H9 (cell line): ENCODE data around the gene TMOD1. TPM values are rescaled to one million over a fixed set of nuclear protein-coding genes. Genes with fewer than 3 reads are reported as not detected.
A peak's percentile ranks its signal among the peaks of the same experiment; 100 is the strongest.

ENCODE experiments used
- DNase-seq: peaks from one replicate; pipeline ENCODE4 v3.0.0-alpha.2; 2017
- H2AFZ ChIP-seq: one replicate; pipeline ENCODE4 v1.6.1; 2013; ENCODE audit warnings: mild to moderate bottlenecking, low read length, control low read depth, moderate library complexity
- H2AK5ac ChIP-seq: 2 replicates; pipeline ENCODE4 v1.6.1; 2013; ENCODE audit warnings: low read length, control low read depth, mixed read lengths; ENCODE audit not compliant: insufficient read length
- H2BK120ac ChIP-seq: one replicate; pipeline ENCODE4 v1.6.1; 2013; ENCODE audit warnings: low read depth, mild to moderate bottlenecking, low read length, control low read depth, inconsistent platforms; ENCODE audit not compliant: poor library complexity, severe bottlenecking
- H2BK12ac ChIP-seq: 2 replicates; pipeline ENCODE4 v1.6.1; 2013; ENCODE audit warnings: low read length, control low read depth, mixed read lengths, low read depth; ENCODE audit not compliant: insufficient read length
- H2BK15ac ChIP-seq: 2 replicates; pipeline ENCODE4 v1.6.1; 2013; ENCODE audit warnings: low read depth, low read length, control low read depth
- H2BK20ac ChIP-seq: one replicate; pipeline ENCODE4 v1.6.1; 2013; ENCODE audit warnings: low read depth, mild to moderate bottlenecking, low read length, control low read depth, inconsistent platforms; ENCODE audit not compliant: poor library complexity, severe bottlenecking
- H2BK5ac ChIP-seq: 2 replicates; pipeline ENCODE4 v1.6.1; 2013; ENCODE audit warnings: low read length, control low read depth, mixed read lengths; ENCODE audit not compliant: insufficient read length
- H3K14ac ChIP-seq: 2 replicates; pipeline ENCODE4 v1.6.1; 2013; ENCODE audit warnings: low read length, control low read depth; ENCODE audit not compliant: insufficient read depth
- H3K18ac ChIP-seq: 2 replicates; pipeline ENCODE4 v1.6.1; 2013; ENCODE audit warnings: low read depth, mild to moderate bottlenecking, mixed read lengths, low read length, control low read depth; ENCODE audit not compliant: insufficient read length
- H3K23ac ChIP-seq: 2 replicates; pipeline ENCODE4 v1.6.1; 2013; ENCODE audit warnings: low read length, control low read depth, mixed read lengths, low read depth; ENCODE audit not compliant: insufficient read length
- H3K23me2 ChIP-seq: 2 replicates; pipeline ENCODE4 v1.6.1; 2013; ENCODE audit warnings: low read depth, mild to moderate bottlenecking, mixed read lengths, low read length, control low read depth; ENCODE audit not compliant: insufficient read length, poor library complexity, severe bottlenecking
- H3K27ac ChIP-seq: 2 replicates; pipeline ENCODE4 v1.5.1; 2013; ENCODE audit warnings: low read length, control low read depth, mixed read lengths, low read depth; ENCODE audit not compliant: insufficient read length
- H3K27me3 ChIP-seq: 2 replicates; pipeline ENCODE4 v1.6.1; 2013; ENCODE audit warnings: low read length, control low read depth, inconsistent platforms; ENCODE audit not compliant: insufficient read depth
- H3K4ac ChIP-seq: 2 replicates; pipeline ENCODE4 v1.6.1; 2013; ENCODE audit warnings: low read depth, mild to moderate bottlenecking, control low read depth, inconsistent platforms, low read length, moderate library complexity
- H3K4me1 ChIP-seq: 2 replicates; pipeline ENCODE4 v1.6.1; 2013; ENCODE audit warnings: low read length, control low read depth, inconsistent platforms; ENCODE audit not compliant: insufficient read depth
- H3K4me2 ChIP-seq: 2 replicates; pipeline ENCODE4 v1.6.1; 2013; ENCODE audit warnings: low read length, control low read depth, mixed read lengths; ENCODE audit not compliant: insufficient read length, insufficient read depth
- H3K56ac ChIP-seq: 2 replicates; pipeline ENCODE4 v1.6.1; 2013; ENCODE audit warnings: low read depth, mild to moderate bottlenecking, mixed read lengths, low read length, control low read depth; ENCODE audit not compliant: insufficient read length
- H3K79me1 ChIP-seq: 2 replicates; pipeline ENCODE4 v1.6.1; 2013; ENCODE audit warnings: low read depth, mild to moderate bottlenecking, moderate library complexity, low read length, control low read depth, inconsistent platforms; ENCODE audit not compliant: insufficient read depth, poor library complexity, severe bottlenecking
- H3K79me2 ChIP-seq: 2 replicates; pipeline ENCODE4 v1.6.1; 2013; ENCODE audit warnings: low read length, control low read depth, inconsistent platforms; ENCODE audit not compliant: insufficient read depth
- H3K9ac ChIP-seq: 2 replicates; pipeline ENCODE4 v1.6.1; 2013; ENCODE audit warnings: low read length, control low read depth, mixed read lengths; ENCODE audit not compliant: insufficient read length; ENCODE audit errors: extremely low read depth
- H3K9me3 ChIP-seq: one replicate; pipeline ENCODE4 v1.6.1; 2013; ENCODE audit warnings: low read depth, low read length, inconsistent platforms; ENCODE audit not compliant: control insufficient read depth
- H3T11ph ChIP-seq: one replicate; pipeline ENCODE4 v1.6.1; 2013; ENCODE audit warnings: mild to moderate bottlenecking, low read length, control low read depth, inconsistent platforms
- H4K20me1 ChIP-seq: one replicate; pipeline ENCODE4 v1.6.1; 2013; ENCODE audit not compliant: control insufficient read depth, insufficient read length, insufficient read depth
- H4K5ac ChIP-seq: 2 replicates; pipeline ENCODE4 v1.6.1; 2013; ENCODE audit warnings: low read depth, mild to moderate bottlenecking, mixed read lengths, low read length, control low read depth; ENCODE audit not compliant: insufficient read length
- H4K8ac ChIP-seq: replicated peaks from 2 replicates; pipeline ENCODE4 v1.6.1; 2013; ENCODE audit warnings: low read length, control low read depth, mixed read lengths, low read depth; ENCODE audit not compliant: insufficient read length
- H4K91ac ChIP-seq: 2 replicates; pipeline ENCODE4 v1.6.1; 2013; ENCODE audit warnings: low read depth, mild to moderate bottlenecking, moderate library complexity, mixed read lengths, low read length, control low read depth; ENCODE audit not compliant: insufficient read length
- H3K27ac Mint-ChIP-seq, 3 experiments: 2 replicates in 2 of 3; 3 replicates in 1 of 3; pipeline ENCODE4 v1.8.0; 2020 to 2021; ENCODE audit warnings: mixed read lengths in 3 of 3, mild to moderate bottlenecking in 1 of 3, moderate library complexity in 1 of 3
- H3K27me3 Mint-ChIP-seq: 2 replicates; pipeline ENCODE4 v1.8.0; 2021; ENCODE audit warnings: low read depth, mild to moderate bottlenecking, moderate library complexity, mixed read lengths
- H3K36me3 Mint-ChIP-seq, 3 experiments: 2 replicates in 2 of 3; 3 replicates in 1 of 3; pipeline ENCODE4 v1.8.0; 2020 to 2021; ENCODE audit warnings: low read depth in 3 of 3, mixed read lengths in 3 of 3; ENCODE audit not compliant: insufficient read depth in 1 of 3
- H3K4me1 Mint-ChIP-seq, 2 experiments: 2 replicates each; pipeline ENCODE4 v1.8.0; 2020; ENCODE audit warnings: mixed read lengths in 2 of 2
- H3K4me3 Mint-ChIP-seq, 2 experiments: 2 replicates in 1 of 2; 3 replicates in 1 of 2; pipeline ENCODE4 v1.8.0; 2020 to 2021; ENCODE audit warnings: mild to moderate bottlenecking in 2 of 2, mixed read lengths in 2 of 2, moderate library complexity in 1 of 2
- H3K9me3 Mint-ChIP-seq, 2 experiments: 2 replicates in 1 of 2; 3 replicates in 1 of 2; pipeline ENCODE4 v1.8.0; 2020; ENCODE audit warnings: mild to moderate bottlenecking in 2 of 2, mixed read lengths in 2 of 2, moderate library complexity in 1 of 2
- CTCF ChIP-seq: fragments of 200-600 bp; sonication (generic); conservative IDR thresholded peaks from 3 replicates; pipeline ENCODE4 v1.8.0; 2021; ENCODE audit warnings: antibody characterized with exemption, mild to moderate bottlenecking
- WGBS: extraction: QIAGEN DNeasy Blood & Tissue Kit; methylation state at CpG from one replicate; pipeline ENCODE4 v1.1.7; 2013; ENCODE audit warnings: missing lambda C conversion rate, low lambda C conversion rate, mixed read lengths; ENCODE audit not compliant: insufficient read length; ENCODE audit errors: extremely low coverage; 5-methylcytosine and 5-hydroxymethylcytosine counted together
- total RNA-seq: library from RNA; stranded (reverse); gene quantifications from 2 replicates; pipeline ENCODE4 v1.2.1, GENCODE V29; 2021

The TMOD1 gene
- total RNA-seq, 1 experiment from 2014 or later: 0.98 TPM

- Histone ChIP-seq H3K4me2 (no peak overlapping the region), H3K27ac (no peak overlapping the region), H4K91ac (no peak overlapping the region), H3K18ac (no peak overlapping the region), H2AFZ (no peak overlapping the region), H3K9ac (no peak overlapping the region), H3K14ac (no peak overlapping the region), H3K23me2 (no peaks in the 10 kb centered on the region), H4K20me1 (no peaks in the 10 kb centered on the region), H2AK5ac (no peak overlapping the region), H3K79me2 (no peaks in the 10 kb centered on the region), H3K9me3 (no peaks in the 10 kb centered on the region), H2BK120ac (no peak overlapping the region), H4K5ac (no peak overlapping the region), H3K56ac (no peak overlapping the region), H2BK20ac (no peak overlapping the region), H2BK15ac (no peak overlapping the region), H3K27me3 (no peaks in the 10 kb centered on the region), H3K23ac (no peak overlapping the region), H3K79me1 (no peaks in the 10 kb centered on the region), H3K4me1 (peaks cover 2% of the 10 kb centered on the region; the same call in 1 of the 2 replicates), H3K4ac (no peak overlapping the region), H4K8ac (no peak overlapping the region), H3T11ph (no peak overlapping the region), H2BK5ac (no peak overlapping the region), H2BK12ac (no peak overlapping the region)
- no peak for DNase-seq
- H3K4me3 Mint-ChIP-seq: no peak overlapping the region
- peaks cover 35 to 44% of the 10 kb centered on the region in 2 experiments for H3K4me1 Mint-ChIP-seq
- H3K27ac Mint-ChIP-seq: peak overlapping the region in 1 of 3 experiments; percentile 55; a peak in 1 of 7 replicates
- H3K9me3 Mint-ChIP-seq: peaks cover 0 to 2% of the 10 kb centered on the region in 2 experiments; a peak in 1 of 5 replicates
- H3K27me3 Mint-ChIP-seq: peaks cover 2% of the 10 kb centered on the region; the same call in 1 of the 2 replicates
- H3K36me3 Mint-ChIP-seq: no peaks in the 10 kb centered on the region; a peak in 1 of 7 replicates
- no CpG with 5 or more reads among the region's 9 CpGs for WGBS
- TF ChIP-seq CTCF: no peak
Measured at GRCh38 chr9:97531888-97532376, 30.5 kb downstream of the TMOD1 start.
